T-helper 2 cell treated with Interferon-gamma antibody and Interleukin-4, amounts not matched to agents 100 ng/mL and 5 ng/mL, for 36 hours (primary cell): Measurements from ENCODE around the gene BMPR1A. TPM values are rescaled to one million over a fixed set of nuclear protein-coding genes. Genes with fewer than 3 reads are reported as not detected.
"Not testable (repeated sequence)": the region's sequence is repeated elsewhere in the genome, so short reads cannot be mapped to it uniquely, and the experiment has no call there.

Source experiments
- intact Hi-C: fragments of 100-400 bp; cut with micrococcal nuclease; formaldehyde crosslinking; loops from one replicate; pipeline ENCODE4 v1.15.1; 2023
- total RNA-seq: library from RNA; stranded (reverse); gene quantifications from 2 replicates; pipeline ENCODE4 v1.2.3, GENCODE V29; 2022

Gene BMPR1A
- total RNA-seq, 1 donor from 2014 or later, result 9.6 TPM

- intact Hi-C loops, result no loop called here
Measured at GRCh38 chr10:86964061-86964846, 207.8 kb downstream of the BMPR1A start.

GRCh38 chr10:86964847-86965190 is 208.4 kb downstream of the BMPR1A start:
- intact Hi-C loops, result no loop called here

GRCh38 chr10:86965986-86966654 is 209.7 kb downstream of the BMPR1A start:
- intact Hi-C loops, result loop anchor here (1.0 kb wide), 1 partner anchor 27 kb away; no protein-coding TSS in a partner anchor

- intact Hi-C loops, result no loop called here
Measured at GRCh38 chr10:86967481-86967941, 211.1 kb downstream of the BMPR1A start.

- intact Hi-C loops, result no loop called here
Measured at GRCh38 chr10:86968271-86968993, 212.0 kb downstream of the BMPR1A start, which contains the start of gene ADIRF. TSS of gene ADIRF (plus strand) at chr10:86968482. CDS start at chr10:86968545, 63 bp downstream.

- intact Hi-C loops, result no loop called here
Measured at GRCh38 chr10:86968994-86969355, 212.6 kb downstream of the BMPR1A start.

- intact Hi-C loops, result loop anchor here (2.0 kb wide), 1 partner anchor 259 kb away; no protein-coding TSS in a partner anchor
Measured at GRCh38 chr10:86969421-86970041, 213.1 kb downstream of the BMPR1A start.

- intact Hi-C loops, result loop anchor here (2.0 kb wide), 1 partner anchor 260 kb away; no protein-coding TSS in a partner anchor
Measured at GRCh38 chr10:86970162-86970981, 214.0 kb downstream of the BMPR1A start.

GRCh38 chr10:86970982-86971231 is 214.5 kb downstream of the BMPR1A start:
- intact Hi-C loops, result loop anchor here (1.0 to 2.0 kb wide), 2 partner anchors 124 to 260 kb away; partner anchors contain the start of gene SHLD2

- intact Hi-C loops, result loop anchor here (1.0 to 2.0 kb wide), 2 partner anchors 124 to 261 kb away; partner anchors contain the start of gene SHLD2
Measured at GRCh38 chr10:86971232-86971991, 215.0 kb downstream of the BMPR1A start.

- intact Hi-C loops, result no loop called here
Measured at GRCh38 chr10:86972613-86973380, 216.4 kb downstream of the BMPR1A start.

- intact Hi-C loops, result no loop called here
Measured at GRCh38 chr10:86974484-86974883, 218.1 kb downstream of the BMPR1A start.

- intact Hi-C loops, result no loop called here
Measured at GRCh38 chr10:86976362-86977056, 220.1 kb downstream of the BMPR1A start.

- intact Hi-C loops, result not testable (repeated sequence)
Measured at GRCh38 chr10:86978457-86978856, 222.0 kb downstream of the BMPR1A start.

- intact Hi-C loops, result no loop called here
Measured at GRCh38 chr10:86979296-86979818, 222.9 kb downstream of the BMPR1A start.

GRCh38 chr10:86979977-86980448 is 223.6 kb downstream of the BMPR1A start:
- intact Hi-C loops, result no loop called here

- intact Hi-C loops, result not testable (repeated sequence)
Measured at GRCh38 chr10:86981020-86981419, 224.6 kb downstream of the BMPR1A start.

GRCh38 chr10:86981716-86982115 is 225.3 kb downstream of the BMPR1A start:
- intact Hi-C loops, result no loop called here
